Fibroblast of lung (primary cell): Measurements from ENCODE around the gene CA5A.
"Not testable (repeated sequence)": the region's sequence is repeated elsewhere in the genome, so short reads cannot be mapped to it uniquely, and the experiment has no call there.

Source experiments
- CTCF ChIP-seq, 2 donors: IDR thresholded peaks in 1 of 2; conservative IDR thresholded peaks in 1 of 2; 1 replicate in 1 of 2; 2 replicates in 1 of 2; pipeline ENCODE4 v1.5.1; 2011 to 2012; ENCODE audit warnings: low read length in 2 of 2, control low read depth in 1 of 2, inconsistent platforms in 1 of 2, low read depth in 1 of 2, mild to moderate bottlenecking in 1 of 2
- EZH2 ChIP-seq: IDR thresholded peaks from 2 replicates; pipeline ENCODE4 v1.5.1; 2012; ENCODE audit warnings: low read length, control low read depth, mild to moderate bottlenecking; ENCODE audit errors: missing control alignments

GRCh38 chr16:87985493-87985892, 49.2 kb upstream of the CA5A start:
- TF ChIP-seq CTCF (conservative IDR thresholded peaks at IDR 0.05 in 1 of 2, IDR thresholded peaks at IDR 0.05 in 1 of 2; ENCODE audit: low read depth in 1 of 2, low read length in 2 of 2); EZH2: not testable (repeated sequence)
